GM18517 (cell line): Measurements from ENCODE around the gene GPR17.

Experiments used
- ATAC-seq: cut with Tn5 transposase; IDR thresholded peaks from one replicate; pipeline ENCODE4 v1.9.1; 2021; ENCODE audit warnings: mild to moderate bottlenecking, moderate library complexity; ENCODE audit not compliant: unreplicated experiment

Gene GPR17

DNA sequence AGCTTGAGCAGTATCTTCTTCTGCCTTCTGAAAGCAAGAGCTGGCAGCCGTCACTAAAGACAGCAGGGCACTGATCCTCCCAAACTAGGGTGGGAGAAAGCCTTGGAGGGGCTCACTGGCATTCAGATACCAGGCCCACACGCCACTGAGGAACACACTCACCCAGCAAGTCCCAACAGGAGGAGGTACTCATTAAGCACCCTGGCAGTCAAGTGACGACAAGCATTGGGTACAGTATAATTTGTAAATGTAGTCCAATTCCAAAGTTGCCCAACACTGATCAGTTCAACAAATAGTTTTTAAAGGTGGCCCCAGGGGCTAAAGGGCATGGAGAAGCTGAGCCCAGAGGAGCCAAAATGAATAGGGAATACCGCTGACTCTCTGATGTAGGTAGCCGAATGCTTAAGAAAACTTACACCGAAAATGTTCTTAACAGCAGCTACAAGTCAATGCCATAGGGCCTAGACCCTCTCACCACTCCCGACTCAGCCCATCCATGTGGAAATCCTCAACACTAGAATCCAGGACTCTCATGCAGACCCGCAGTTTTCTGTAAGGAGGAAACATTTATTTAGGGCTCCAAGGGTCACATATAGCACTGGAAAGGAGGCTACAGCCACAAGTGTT is 19.4 kb downstream of the GPR17 start:
- ATAC-seq, result no peak

DNA sequence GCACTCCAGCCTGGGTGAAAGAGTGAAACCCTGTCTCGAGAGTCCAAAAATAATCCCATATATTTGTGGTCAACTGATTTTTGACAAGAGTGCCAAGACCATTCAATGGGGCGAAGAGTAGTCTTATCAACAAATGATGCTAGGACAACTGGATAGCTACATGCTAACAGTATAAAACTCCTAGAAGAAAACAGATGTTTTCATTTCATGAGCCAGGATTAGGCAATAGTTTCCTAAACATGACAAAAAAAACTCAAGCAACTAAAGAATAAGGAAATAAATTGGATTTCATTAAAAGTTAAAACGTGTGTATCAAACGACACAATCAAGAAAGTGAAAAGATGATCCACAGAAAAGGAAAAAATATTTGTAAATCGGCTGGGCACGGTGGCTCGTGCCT is 23.1 kb downstream of the GPR17 start:
- no peak for ATAC-seq

DNA sequence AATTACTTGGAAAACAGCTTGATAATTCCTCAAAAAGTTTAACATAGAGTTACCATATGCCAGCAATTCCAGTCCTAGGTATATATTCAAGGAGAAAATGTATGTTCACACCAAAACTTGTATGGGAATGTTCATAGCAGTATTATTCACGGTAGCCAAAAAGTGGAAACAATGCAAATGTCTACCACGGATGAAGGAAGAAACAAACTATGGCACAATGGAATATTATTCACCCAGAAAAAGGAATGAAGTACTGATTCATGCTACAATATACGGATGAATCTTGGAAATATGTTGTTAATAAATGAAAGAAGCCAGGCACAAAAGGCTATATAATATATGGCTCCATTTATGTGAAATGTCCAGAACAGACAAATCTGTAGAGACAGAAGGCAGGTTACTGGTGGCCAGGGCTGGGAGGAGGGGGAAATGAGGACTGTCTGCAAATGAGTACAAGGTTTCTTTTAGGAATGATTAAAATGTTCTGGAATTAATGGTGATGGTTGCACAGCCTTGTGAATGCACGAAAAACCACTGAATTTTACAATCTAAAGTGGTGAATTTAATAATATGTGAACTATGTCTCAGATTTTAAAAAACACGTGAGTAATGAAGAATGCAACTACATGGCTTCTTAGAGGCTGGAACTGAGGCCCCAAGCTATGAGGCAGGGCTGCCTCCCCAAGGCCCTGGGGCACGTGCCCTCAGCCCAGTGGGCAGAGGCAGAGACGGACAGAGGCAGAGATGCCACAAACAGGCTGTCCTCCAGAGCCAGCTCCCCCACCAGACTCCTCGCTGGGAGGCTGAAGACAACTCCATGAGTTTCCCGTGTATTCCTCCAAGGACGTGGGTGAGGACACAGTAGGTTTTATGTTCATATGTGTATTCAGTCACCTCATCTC is 24.4 kb downstream of the GPR17 start:
- no peak for ATAC-seq

DNA sequence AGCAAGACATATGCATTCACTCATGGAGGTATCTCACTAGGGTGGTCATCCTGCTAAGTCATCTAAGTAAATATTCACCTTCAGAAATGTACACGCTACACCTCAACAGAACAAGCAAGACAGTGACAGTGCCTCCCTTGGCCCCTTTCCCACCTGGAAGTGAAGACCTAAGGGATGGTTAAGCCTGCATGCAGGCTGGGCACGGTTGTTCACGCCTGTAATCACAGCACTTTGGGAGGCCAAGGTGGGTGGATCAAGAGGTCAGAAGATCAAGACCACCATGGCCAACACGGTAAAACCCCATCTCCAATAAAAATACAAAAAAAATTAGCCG is 25.0 kb downstream of the GPR17 start:
- ATAC-seq, result no peak

DNA sequence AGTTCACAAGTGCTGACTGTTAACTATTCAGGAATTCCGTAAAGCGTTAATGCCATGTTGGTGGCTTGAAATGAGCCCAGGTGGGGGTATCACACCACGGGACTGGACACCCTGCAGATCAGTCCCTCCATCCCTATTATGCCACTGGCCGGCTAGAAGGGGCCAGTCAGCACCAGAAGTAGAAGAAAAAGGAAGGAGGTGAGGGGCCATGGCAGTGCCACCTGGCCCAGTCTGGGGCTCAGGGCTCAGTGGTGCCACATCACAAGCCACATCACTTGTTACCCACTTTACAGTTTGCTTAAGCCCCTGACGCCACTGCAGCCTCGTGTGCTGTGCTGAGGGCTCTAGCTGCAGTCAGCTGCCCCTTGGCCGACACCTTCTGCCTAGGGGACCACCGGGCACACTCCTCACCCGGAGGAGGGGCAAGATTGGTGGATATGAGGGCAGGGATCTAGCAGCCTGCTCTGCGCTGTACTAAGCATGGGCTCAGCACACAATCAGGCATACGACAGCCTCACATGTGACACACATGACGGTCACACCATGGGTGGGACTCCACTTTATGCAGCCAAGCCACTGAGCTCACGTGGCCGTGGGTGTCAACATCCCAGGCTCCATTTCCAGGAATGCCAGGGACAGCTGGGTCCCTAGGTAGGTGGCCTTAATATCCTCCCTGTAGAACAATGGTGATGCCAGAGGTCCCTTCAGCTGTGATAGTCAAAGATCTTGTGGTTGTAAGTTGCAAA is 25.8 kb downstream of the GPR17 start:
- no peak for ATAC-seq

DNA sequence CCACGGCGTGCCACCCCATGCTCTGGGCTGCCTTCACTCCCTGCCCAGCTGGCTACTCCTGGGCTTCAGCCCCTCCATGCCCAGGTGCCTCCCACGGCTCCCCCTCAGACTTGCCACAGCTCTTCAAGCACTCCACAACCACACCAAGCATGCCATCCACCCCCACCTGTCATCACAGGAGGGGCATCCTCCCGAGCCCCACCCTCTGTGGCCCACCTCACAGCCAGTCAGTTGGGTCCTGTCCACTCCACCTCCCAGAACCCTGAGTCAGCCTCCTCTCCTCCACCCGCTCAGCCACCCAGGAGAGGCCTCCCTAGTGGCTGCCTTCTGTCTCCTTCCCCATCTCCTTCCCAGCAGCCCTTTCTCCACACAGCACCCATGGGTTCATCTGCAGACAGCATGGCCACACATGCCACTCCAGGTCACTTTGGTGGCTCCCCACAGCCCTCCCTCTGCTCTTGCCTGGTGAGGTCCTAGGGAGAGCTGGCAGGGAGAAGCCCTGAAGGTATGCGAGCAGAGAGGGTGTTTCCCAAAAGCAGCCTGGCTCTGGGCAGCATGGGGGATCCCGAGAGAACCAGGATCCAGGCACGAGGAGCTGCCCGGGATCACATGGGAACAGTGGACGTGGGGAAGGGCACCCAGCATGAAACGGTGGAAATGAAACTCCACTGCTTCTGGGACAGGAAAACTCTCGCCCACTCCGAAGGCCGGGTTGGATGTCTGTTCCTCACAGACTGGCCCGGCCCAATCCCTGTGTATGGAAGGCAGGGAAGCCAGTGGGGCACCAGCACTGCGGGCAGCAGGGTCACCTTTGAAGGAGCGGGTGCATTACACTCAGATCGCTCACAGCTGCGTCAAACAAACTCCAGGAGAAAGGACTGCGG is 26.6 kb downstream of the GPR17 start:
- no peak for ATAC-seq

DNA sequence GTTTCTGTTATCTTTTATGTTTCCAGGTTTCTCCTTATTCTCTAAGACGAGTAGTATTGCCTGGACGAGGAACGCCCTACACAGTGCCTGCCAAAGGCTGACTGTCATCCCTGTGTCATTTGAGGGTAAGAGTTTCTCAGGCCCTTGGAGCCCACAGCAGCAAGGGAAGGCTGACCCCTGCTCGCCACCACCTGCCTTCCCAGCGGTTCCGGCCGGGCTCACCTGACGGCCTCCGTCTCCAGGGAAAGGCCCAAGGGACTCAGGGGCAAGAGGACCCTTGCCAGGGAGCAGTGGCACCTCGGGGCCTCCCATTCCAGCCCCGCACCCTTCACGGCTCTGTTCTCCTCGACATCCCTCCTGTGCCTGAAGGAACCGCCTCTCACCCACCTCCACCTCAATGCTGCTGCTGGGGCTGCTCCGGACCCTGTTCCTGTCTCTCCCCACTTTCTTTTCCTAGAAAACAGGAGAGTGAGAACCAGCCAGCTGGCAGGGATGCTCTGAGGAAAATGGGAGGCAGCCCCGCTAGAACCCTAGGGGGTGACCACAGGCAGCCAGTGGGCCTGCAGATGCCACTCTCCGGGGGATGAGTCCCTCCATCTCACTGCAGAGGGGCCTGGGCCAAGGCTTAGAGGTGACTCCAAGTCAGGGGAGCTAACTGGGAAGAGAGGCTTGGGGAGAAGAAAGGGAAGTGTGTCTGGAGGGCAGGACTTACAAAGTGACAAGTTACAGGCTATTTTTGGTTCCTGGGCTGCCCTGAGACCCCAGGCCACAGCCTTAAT is 27.5 kb downstream of the GPR17 start:
- ATAC-seq, result no peak

DNA sequence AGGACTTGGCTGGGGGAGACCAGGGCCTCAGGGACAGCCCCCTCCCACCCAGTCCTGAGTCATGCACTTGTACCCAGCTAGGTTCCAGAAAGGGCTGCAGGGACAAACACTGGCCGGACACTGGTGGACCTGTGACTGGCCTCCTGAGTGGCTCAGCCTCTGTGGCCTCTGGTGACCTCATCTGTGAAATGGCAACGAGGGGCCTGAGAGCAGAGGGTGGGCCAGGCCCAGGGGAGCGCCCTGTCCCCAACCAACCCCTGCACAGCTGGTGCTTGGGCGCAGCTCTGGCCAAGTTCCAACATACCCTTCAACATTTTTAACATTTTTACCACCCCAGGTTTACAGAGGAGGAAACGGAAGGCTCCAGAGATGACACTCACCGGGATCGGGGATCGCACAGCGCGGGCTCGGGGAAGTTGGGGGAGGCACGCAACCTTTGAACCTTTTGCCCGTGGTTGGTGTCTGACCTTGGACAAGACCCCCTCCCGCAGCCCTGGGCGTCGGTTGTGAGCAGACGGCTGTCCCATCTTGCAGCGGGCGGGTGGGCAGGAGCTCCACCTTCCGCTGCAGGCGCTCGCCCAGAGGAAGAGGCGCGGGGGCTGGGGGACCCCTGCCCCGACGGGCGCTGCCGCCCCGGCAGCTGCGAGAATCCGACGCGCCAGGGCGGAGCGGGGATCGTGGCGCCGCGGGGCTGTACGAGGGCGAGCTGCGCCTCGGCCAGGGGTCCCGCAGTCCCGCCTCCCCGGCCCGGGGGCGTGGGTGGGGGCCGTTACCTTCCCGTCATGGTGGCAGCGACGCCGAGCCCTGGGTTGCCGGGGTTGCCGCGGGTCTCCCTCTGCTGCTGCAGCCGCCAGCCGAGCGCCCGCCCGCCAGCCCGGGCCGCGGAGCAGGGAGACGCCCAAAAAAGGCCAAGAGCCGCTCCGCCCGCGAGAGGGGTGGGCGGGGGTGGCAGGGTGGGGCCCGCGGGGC is 28.6 kb downstream of the GPR17 start:
- no peak for ATAC-seq

DNA sequence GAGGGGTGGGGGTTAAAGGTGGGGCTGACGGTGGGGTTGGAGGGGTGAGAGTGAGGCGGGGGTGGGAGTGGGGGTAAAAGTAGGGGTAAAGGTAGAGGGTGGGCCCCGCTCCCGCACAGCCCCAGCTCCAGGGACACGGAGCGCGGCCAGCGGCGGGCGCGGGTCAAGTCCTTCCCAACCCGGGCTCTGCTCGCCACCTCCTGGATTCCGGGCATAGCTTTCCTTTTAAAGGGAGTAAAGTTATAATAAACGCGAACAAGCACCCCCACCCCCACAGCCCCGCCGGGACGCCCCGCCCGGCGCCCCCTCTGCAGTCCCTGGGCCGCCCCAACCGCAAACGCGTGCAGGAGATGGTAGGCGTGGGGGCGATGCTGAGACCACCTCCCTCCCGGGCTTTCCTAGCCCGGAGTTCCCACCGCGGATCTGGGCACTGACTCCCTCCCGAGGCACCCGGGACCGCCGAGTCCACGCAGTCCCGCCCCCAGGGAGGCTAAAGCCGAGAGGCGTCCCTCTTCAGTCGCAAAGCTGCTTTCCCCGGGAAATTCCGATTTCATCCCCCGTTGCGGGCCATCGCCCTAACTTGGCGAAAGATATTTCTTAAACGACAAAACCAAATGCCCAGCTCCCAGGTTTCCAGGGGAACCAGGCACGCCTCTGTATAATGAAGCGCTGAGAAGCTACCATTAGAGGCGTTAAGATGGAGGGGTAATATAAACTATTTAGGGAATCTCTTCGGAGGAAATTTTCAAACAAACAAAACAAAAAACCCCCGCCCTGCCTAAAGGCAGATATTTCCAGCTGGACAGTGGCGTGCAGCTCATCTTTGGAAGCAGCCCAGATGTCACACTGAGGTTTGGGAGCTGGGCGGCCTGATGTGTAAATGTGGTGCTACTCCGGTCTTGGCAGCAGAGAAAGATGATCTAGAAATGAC is 29.6 kb downstream of the GPR17 start, which contains the start of gene LIMS2:
Gene LIMS2, minus strand, starts transcription at position 200 of the 931 bp plus-strand sequence. CDS start 506 bp downstream, outside the sequence.
- no peak for ATAC-seq

DNA sequence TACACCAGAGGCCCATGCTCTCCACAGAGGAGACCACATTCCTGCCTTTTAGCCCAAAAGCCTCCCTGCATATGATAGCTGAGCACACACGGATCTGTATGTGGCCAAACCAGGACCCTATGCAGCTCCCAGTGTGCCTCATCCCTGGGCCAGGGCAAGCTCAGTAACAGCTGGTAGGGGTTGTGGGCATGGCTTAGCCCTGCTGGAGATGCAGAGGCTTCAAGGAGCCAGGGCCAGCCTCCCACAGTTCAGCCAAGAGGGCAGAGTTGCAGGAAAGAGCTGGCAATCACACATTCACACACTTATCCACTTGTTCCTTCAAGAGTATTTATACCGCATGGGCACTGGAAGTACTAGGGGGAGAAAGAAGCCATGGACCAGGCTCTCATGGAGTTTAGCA is 31.0 kb downstream of the GPR17 start:
- ATAC-seq, result no peak

DNA sequence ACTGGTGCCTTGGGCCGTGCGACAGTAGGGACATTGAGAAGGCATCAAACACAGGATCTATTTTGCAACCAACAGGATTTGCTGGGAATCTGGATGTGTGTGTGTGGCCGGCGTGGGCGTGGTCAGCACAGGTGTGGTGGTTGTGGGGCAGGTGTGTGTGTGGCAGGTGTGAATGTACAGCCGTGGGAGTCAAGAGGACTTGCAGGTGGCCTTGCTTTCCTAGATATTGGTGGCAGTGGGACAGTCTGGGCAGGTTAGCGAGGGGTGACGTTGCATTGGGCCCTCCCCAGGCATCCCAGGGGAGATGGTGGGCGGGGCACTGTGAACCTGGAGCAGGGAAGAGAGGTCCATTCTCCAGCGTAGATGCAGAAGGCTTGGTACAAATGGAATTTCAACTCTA is 32.6 kb downstream of the GPR17 start:
- ATAC-seq, result no peak

DNA sequence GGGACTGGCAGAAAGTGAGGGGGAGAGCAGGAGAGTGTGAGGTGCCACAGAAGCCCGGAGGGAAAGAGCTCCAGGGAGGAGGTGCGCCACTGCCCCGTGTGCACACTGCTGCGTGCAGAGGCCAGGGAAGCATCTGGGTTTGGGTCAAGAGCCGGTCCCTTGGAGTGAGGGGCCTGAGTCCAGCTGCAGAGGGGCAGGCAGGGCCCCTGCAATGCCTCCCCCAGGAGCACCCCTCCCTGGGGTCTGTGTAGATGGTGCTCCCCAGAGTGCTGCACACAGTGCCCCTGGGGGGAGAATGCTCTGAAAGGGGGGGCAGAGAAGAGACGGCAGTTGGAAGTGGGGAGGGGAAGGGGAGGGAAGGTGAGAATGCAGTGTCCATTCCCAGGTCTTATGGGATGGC is 33.0 kb downstream of the GPR17 start:
- ATAC-seq, result no peak

DNA sequence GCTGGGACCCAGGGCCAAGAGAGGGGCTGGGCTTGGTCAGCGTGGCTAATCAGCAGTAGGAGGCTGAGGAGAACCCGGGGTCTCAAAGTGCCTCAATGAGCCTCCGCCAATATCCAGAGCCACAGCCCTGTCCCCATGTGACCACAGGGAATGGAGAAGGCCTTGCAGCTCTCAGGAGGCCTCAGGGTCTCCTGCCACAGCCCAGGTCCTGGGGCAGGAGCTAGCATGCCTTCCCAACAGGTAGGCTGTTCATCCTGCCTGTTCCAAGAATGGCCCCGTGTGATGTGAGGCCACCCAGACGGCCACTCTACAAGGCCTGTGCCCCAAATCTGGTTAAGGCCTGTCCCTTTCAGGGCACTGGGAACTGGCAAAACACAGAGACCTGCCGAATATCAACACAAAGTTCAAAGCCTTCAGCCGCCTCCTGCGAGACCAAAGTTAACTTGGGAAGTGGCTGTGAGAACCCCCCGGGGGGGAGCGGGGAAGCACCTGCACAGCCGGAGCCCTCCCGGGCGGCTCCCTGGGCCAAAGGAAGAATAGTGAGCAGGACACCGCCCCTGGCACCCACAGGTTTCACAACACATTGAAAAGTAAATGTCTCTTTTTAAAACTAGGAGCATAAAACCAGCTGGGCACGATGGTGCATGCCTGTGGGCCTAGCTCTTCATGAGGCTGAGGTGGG is 33.9 kb downstream of the GPR17 start:
- no peak for ATAC-seq

DNA sequence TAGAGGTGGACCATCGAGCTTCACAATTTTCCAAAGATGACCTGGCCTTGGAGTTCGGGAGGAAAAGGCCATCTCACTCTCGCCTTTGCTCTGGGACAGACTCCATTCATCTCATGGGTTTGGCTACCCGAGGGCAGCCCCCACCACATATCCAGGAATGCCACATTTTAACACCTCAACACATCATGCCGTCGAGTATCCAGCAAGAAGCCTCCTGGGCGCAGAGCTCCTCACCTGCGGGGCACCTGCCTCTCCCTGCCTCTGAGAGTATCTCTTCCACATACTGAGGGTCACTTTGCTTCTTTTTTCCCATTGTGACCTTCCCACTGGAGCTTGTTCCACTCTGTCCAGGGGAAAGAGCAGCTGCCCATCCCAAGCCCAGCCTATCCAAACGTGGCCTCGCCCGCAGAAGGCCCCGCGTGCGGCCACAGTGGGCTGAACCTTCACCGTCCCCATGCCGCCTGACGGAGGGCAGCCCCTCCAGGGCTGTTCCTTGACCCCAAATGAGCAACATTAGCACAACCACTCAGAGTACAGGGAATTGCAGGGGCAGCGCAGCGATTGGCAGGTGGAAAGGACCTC is 34.8 kb downstream of the GPR17 start:
- no peak for ATAC-seq

DNA sequence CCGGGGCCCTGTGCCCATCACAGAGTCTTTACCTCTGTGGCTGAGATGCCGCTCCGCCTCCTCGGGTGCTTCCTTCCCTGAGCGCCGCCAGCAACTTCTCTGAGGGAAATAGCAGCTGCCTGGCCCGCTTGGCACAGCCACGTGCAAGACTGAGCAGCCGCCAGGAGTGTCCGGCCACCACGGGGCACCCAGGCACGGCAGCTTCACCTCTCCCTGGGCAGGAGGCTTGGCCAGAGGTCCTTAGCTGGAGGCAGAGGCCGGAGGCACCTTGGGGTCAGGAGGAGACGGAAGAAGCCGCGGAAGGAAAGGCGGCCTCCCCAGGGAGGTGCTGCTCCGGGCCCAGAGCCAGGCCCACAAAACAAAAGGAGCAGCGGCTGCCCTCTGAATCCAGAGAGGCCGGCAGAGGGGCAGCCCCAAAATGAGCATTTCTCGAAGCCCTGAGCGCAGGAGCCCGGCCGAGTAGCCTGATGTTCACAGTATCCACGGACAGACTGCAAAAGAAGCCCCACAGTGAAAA is 35.4 kb downstream of the GPR17 start:
- ATAC-seq, result no peak

DNA sequence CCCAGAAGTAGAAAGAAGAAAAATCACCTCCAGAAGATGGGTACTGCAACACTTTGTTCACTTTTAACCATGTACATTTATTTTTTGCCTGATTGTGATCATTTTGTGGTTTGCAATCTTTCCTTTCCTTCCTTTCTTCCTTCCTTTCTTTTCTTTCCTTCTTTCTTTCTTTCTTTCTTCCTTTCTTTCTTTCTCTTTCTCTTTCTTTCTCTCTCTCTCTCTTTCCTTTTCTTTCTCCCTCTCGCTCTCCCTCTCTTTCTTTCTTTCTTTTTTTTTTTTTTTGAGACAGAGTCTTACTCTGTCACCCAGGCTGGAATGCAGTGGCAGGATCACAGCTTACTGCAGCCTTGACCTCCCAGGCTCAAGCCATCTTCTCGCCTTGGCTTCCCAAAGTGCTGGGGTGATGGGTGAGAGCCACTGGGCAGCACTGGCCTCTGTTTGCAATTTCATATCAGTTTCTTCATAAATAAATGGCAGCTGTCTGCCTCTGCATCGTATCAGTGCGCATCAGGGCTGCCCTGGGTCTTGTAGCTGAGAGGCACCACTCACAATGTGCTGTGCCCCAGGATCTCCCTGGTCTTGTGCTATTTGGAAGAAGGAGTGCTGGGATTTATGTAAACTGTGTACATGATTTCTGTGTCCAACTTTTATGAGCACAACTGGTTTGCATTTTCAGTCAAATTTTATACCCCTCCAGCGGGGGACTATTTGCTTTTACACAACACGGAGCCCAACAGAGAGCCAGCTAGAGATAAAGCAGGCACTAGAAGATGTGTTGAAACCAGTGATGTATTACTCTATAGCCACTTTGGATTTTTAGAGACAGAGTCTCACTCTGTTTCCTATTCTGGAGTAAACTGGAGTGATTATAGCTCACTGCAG is 36.3 kb downstream of the GPR17 start:
- no peak for ATAC-seq
